ENCODE measurements around the gene SV2C.

Gene SV2C

GRCh38 chr5:76305269-76305668, 222.1 kb downstream of the SV2C start:
- DNase-seq = no peak

GRCh38 chr5:76305775-76306174, 222.6 kb downstream of the SV2C start:
- no peaks in the 10 kb centered on the region for H3K36me3 ChIP-seq (ENCODE audit: insufficient read depth, low read length)
- H3K9ac ChIP-seq (ENCODE audit: low read depth, low read length) = no peak overlapping the region

More at GRCh38 chr5:76305269-76305668, 222.1 kb downstream of the SV2C start:
- H3K4me3 ChIP-seq (ENCODE audit: low read depth in 1 of 2, low read length in 2 of 2) = no peak overlapping the region
- no peaks in the 10 kb centered on the region for H3K79me2 ChIP-seq (ENCODE audit: insufficient read depth, low read length)
- H3K4me1 ChIP-seq (ENCODE audit: insufficient read depth, low read length) = no peaks in the 10 kb centered on the region
- H3K9me3 ChIP-seq (ENCODE audit: insufficient read depth, low read length, severe bottlenecking) = no peaks in the 10 kb centered on the region
- no peak overlapping the region for H3K27ac ChIP-seq (ENCODE audit: low read length)
- no peak for ATAC-seq (ENCODE audit: insufficient read depth, low read depth)
- H2AFZ ChIP-seq (ENCODE audit: low read depth, low read length) = no peak overlapping the region
- TF ChIP-seq EZH2 (IDR thresholded peaks at IDR 0.05; ENCODE audit: borderline replicate concordance, low read depth, low read length, severe bottlenecking) (no peak), CTCF (IDR thresholded peaks at IDR 0.05; ENCODE audit: borderline replicate concordance, extremely low read depth, low read length, poor library complexity, severe bottlenecking) (no peak)
- no peaks in the 10 kb centered on the region for H4K20me1 ChIP-seq (ENCODE audit: insufficient read depth, low read length)
- H3K36me3 ChIP-seq (ENCODE audit: insufficient read depth, low read length) = no peaks in the 10 kb centered on the region
- H3K4me2 ChIP-seq (ENCODE audit: insufficient read depth, low read length) = no peak overlapping the region
- no peak overlapping the region for H3K9ac ChIP-seq (ENCODE audit: low read depth, low read length)
- no peaks in the 10 kb centered on the region for H3K27me3 ChIP-seq (ENCODE audit: insufficient read depth, low read length, poor library complexity)

GRCh38 chr5:76310208-76310607, 227.0 kb downstream of the SV2C start:
- Histone ChIP-seq H3K79me2 (ENCODE audit: insufficient read depth, low read length) (no peaks in the 10 kb centered on the region), H3K4me2 (ENCODE audit: insufficient read depth, low read length) (no peak overlapping the region), H3K4me3 (ENCODE audit: low read depth in 1 of 2, low read length in 2 of 2) (no peak overlapping the region), H3K9me3 (ENCODE audit: insufficient read depth, low read length, severe bottlenecking) (no peaks in the 10 kb centered on the region), H3K27ac (ENCODE audit: low read length) (no peak overlapping the region), H3K4me1 (ENCODE audit: insufficient read depth, low read length) (no peaks in the 10 kb centered on the region), H3K27me3 (ENCODE audit: insufficient read depth, low read length, poor library complexity) (no peaks in the 10 kb centered on the region), H3K36me3 (ENCODE audit: insufficient read depth, low read length) (no peaks in the 10 kb centered on the region), H2AFZ (ENCODE audit: low read depth, low read length) (no peak overlapping the region), H4K20me1 (ENCODE audit: insufficient read depth, low read length) (no peaks in the 10 kb centered on the region), H3K9ac (ENCODE audit: low read depth, low read length) (no peak overlapping the region)
- TF ChIP-seq CTCF (IDR thresholded peaks at IDR 0.05; ENCODE audit: borderline replicate concordance, extremely low read depth, low read length, poor library complexity, severe bottlenecking) (no peak), EZH2 (IDR thresholded peaks at IDR 0.05; ENCODE audit: borderline replicate concordance, low read depth, low read length, severe bottlenecking) (no peak)
- ATAC-seq (ENCODE audit: insufficient read depth, low read depth) (no peak), DNase-seq (no peak)

More at GRCh38 chr5:76305775-76306174, 222.6 kb downstream of the SV2C start:
- Histone ChIP-seq H3K4me3 (ENCODE audit: low read depth in 1 of 2, low read length in 2 of 2) (no peak overlapping the region), H2AFZ (ENCODE audit: low read depth, low read length) (no peak overlapping the region), H4K20me1 (ENCODE audit: insufficient read depth, low read length) (no peaks in the 10 kb centered on the region), H3K27ac (ENCODE audit: low read length) (no peak overlapping the region), H3K9me3 (ENCODE audit: insufficient read depth, low read length, severe bottlenecking) (no peaks in the 10 kb centered on the region), H3K27me3 (ENCODE audit: insufficient read depth, low read length, poor library complexity) (no peaks in the 10 kb centered on the region), H3K4me2 (ENCODE audit: insufficient read depth, low read length) (no peak overlapping the region), H3K4me1 (ENCODE audit: insufficient read depth, low read length) (no peaks in the 10 kb centered on the region), H3K79me2 (ENCODE audit: insufficient read depth, low read length) (no peaks in the 10 kb centered on the region)
- DNase-seq (no peak), ATAC-seq (ENCODE audit: insufficient read depth, low read depth) (no peak)
- TF ChIP-seq EZH2 (IDR thresholded peaks at IDR 0.05; ENCODE audit: borderline replicate concordance, low read depth, low read length, severe bottlenecking) = no peak
- no peak for TF ChIP-seq CTCF (IDR thresholded peaks at IDR 0.05; ENCODE audit: borderline replicate concordance, extremely low read depth, low read length, poor library complexity, severe bottlenecking)

GRCh38 chr5:76312783-76313182, 229.6 kb downstream of the SV2C start:
- Histone ChIP-seq H3K4me2 (ENCODE audit: insufficient read depth, low read length) (no peak overlapping the region), H3K27ac (ENCODE audit: low read length) (no peak overlapping the region), H3K27me3 (ENCODE audit: insufficient read depth, low read length, poor library complexity) (no peaks in the 10 kb centered on the region), H2AFZ (ENCODE audit: low read depth, low read length) (no peak overlapping the region), H4K20me1 (ENCODE audit: insufficient read depth, low read length) (no peaks in the 10 kb centered on the region), H3K9ac (ENCODE audit: low read depth, low read length) (no peak overlapping the region), H3K79me2 (ENCODE audit: insufficient read depth, low read length) (no peaks in the 10 kb centered on the region), H3K4me3 (ENCODE audit: low read depth in 1 of 2, low read length in 2 of 2) (no peak overlapping the region), H3K4me1 (ENCODE audit: insufficient read depth, low read length) (no peaks in the 10 kb centered on the region), H3K36me3 (ENCODE audit: insufficient read depth, low read length) (no peaks in the 10 kb centered on the region), H3K9me3 (ENCODE audit: insufficient read depth, low read length, severe bottlenecking) (no peaks in the 10 kb centered on the region)
- DNase-seq (no peak), ATAC-seq (ENCODE audit: insufficient read depth, low read depth) (no peak)
- TF ChIP-seq CTCF (IDR thresholded peaks at IDR 0.05; ENCODE audit: borderline replicate concordance, extremely low read depth, low read length, poor library complexity, severe bottlenecking) (no peak), EZH2 (IDR thresholded peaks at IDR 0.05; ENCODE audit: borderline replicate concordance, low read depth, low read length, severe bottlenecking) (no peak)
